HepG2 (cell line): ENCODE results near the gene BTAF1. TPM values are rescaled to one million over a fixed set of nuclear protein-coding genes. Genes with fewer than 3 reads are reported as not detected.

Experiments
- ATAC-seq: fragments of 200-7000 bp; cut with Tn5 transposase; 3 replicates; pipeline ENCODE4 v1.9.1; 2020; ENCODE audit warnings: mild to moderate bottlenecking, moderate library complexity
- BruUV-seq: library from RNA; stranded (reverse); fragments of 400-500 nt; replicated peaks from 2 replicates; lab custom pipeline; 2021; lab: Mats Ljungman, UMichigan
- CTCF ChIA-PET: fragments of 300-600 bp; formaldehyde crosslinking; extraction: SDS; loops from one replicate; lab custom pipeline; 2021; ENCODE audit warnings: low total read pairs, inconsistent platforms, low intra/inter-chr PET ratio; lab: Yijun Ruan, JAX
- POLR2A ChIA-PET: fragments of 350-600 bp; sonication (Branson Sonifier 250); formaldehyde crosslinking; loops from one replicate; lab custom pipeline; 2020; ENCODE audit warnings: antibody characterized with exemption, inconsistent platforms; lab: Yijun Ruan, JAX
- DNase-seq: peaks from one replicate; pipeline ENCODE4 v3.0.0-alpha.2; 2015; ENCODE audit warnings: low spot score
- FAIRE-seq: peaks from 3 replicates; lab custom pipeline; 2011; peaks lifted over from hg19 to GRCh38; lab: Jason Lieb, UNC
- H2AFZ ChIP-seq: one replicate; pipeline ENCODE4 v1.6.1; 2011; ENCODE audit warnings: low read length, inconsistent platforms
- H3K27ac ChIP-seq: fragments of 300-600 bp; 3 replicates; pipeline ENCODE4 v1.8.0; 2011; ENCODE audit warnings: mixed run types, mild to moderate bottlenecking, mixed read lengths, low read length, inconsistent platforms; ENCODE audit not compliant: insufficient read depth; ENCODE audit errors: extremely low read length
- H3K27me3 ChIP-seq, 2 experiments: fragments of 200-600 bp in 1 of 2; 2 replicates in 1 of 2; 3 replicates in 1 of 2; pipeline versions ENCODE4 v1.6.0 to v1.8.0; 2011; ENCODE audit warnings: low read length in 2 of 2, mild to moderate bottlenecking in 2 of 2, moderate library complexity in 2 of 2, inconsistent platforms in 1 of 2; ENCODE audit not compliant: insufficient read depth in 2 of 2, control insufficient read depth in 1 of 2
- H3K36me3 ChIP-seq, 2 experiments: fragments of 200-600 bp in 1 of 2; replicated peaks in 1 of 2; 2 replicates in 1 of 2; 3 replicates in 1 of 2; pipeline versions ENCODE4 v1.5.1 to v1.8.0; 2011; ENCODE audit warnings: low read length in 2 of 2, inconsistent platforms in 1 of 2; ENCODE audit not compliant: insufficient read depth in 2 of 2, control insufficient read depth in 1 of 2
- H3K4me1 ChIP-seq: 2 replicates; pipeline ENCODE4 v1.5.1; 2012; ENCODE audit warnings: low read length, inconsistent platforms; ENCODE audit not compliant: insufficient read depth
- H3K4me2 ChIP-seq: 2 replicates; pipeline ENCODE4 v1.6.0; 2011; ENCODE audit warnings: low read depth, low read length, inconsistent platforms
- H3K4me3 ChIP-seq, 3 experiments: fragments of 200-600 bp in 1 of 3; sonication (generic), shearing (Covaris generic) in 1 of 3; replicated peaks in 1 of 3; 2 replicates each; pipeline ENCODE4 v1.5.1; 2011 to 2016; ENCODE audit warnings: low read length in 3 of 3, inconsistent platforms in 2 of 3, low read depth in 2 of 3, mild to moderate bottlenecking in 2 of 3, control low read depth in 1 of 3, mixed read lengths in 1 of 3; ENCODE audit not compliant: insufficient read depth in 1 of 3
- H3K79me2 ChIP-seq: one replicate; pipeline ENCODE4 v1.6.1; 2011; ENCODE audit warnings: low read length, inconsistent platforms; ENCODE audit not compliant: insufficient read depth
- H3K9ac ChIP-seq: 2 replicates; pipeline ENCODE4 v1.6.0; 2011; ENCODE audit warnings: mild to moderate bottlenecking, low read depth, low read length, inconsistent platforms; ENCODE audit not compliant: insufficient read depth
- H3K9me3 ChIP-seq: 2 replicates; pipeline ENCODE4 v1.5.1; 2012; ENCODE audit warnings: mild to moderate bottlenecking, low read length
- H4K20me1 ChIP-seq: 2 replicates; pipeline ENCODE4 v1.6.0; 2011; ENCODE audit warnings: inconsistent platforms, mild to moderate bottlenecking, low read length, moderate library complexity; ENCODE audit not compliant: insufficient read depth
- AHDC1 ChIP-seq: sonication (generic); formaldehyde crosslinking; IDR thresholded peaks from 2 replicates; pipeline ENCODE4 v1.5.1; 2020; ENCODE audit warnings: mild to moderate bottlenecking, missing genetic modification reagents, borderline replicate concordance
- ARID4A ChIP-seq: sonication (generic); formaldehyde crosslinking; IDR thresholded peaks from 2 replicates; pipeline ENCODE4 v1.5.0; 2020; ENCODE audit warnings: mild to moderate bottlenecking, missing genetic modification reagents, borderline replicate concordance
- CHD2 ChIP-seq: IDR thresholded peaks from 2 replicates; pipeline ENCODE4 v1.6.1; 2011; ENCODE audit warnings: low read depth, low read length, improper control_type of control experiment
- DDIT3 ChIP-seq: sonication (generic); formaldehyde crosslinking; IDR thresholded peaks from 2 replicates; pipeline ENCODE4 v1.4.0; 2020; ENCODE audit warnings: mild to moderate bottlenecking, missing genetic modification reagents
- GTF2F1 ChIP-seq: fragments of 150-350 bp; IDR thresholded peaks from 2 replicates; pipeline ENCODE4 v1.6.1; 2014; ENCODE audit warnings: low read length
- MAZ ChIP-seq, 2 experiments: sonication (generic) in 1 of 2; formaldehyde crosslinking in 1 of 2; IDR thresholded peaks; 2 replicates each; pipeline versions ENCODE4 v1.5.0 to v1.6.1; 2012 to 2020; ENCODE audit warnings: low read depth in 2 of 2, mild to moderate bottlenecking in 2 of 2, borderline replicate concordance in 1 of 2, improper control_type of control experiment in 1 of 2, low read length in 1 of 2, missing genetic modification reagents in 1 of 2, moderate library complexity in 1 of 2
- ZNF773 ChIP-seq: sonication (generic); formaldehyde crosslinking; IDR thresholded peaks from 2 replicates; pipeline ENCODE4 v1.4.0; 2020; ENCODE audit warnings: missing genetic modification reagents, borderline replicate concordance
- ZNF777 ChIP-seq: sonication (generic); formaldehyde crosslinking; IDR thresholded peaks from 2 replicates; pipeline ENCODE4 v1.4.0; 2020; ENCODE audit warnings: missing genetic modification reagents
- ZNF780A ChIP-seq: sonication (generic); formaldehyde crosslinking; IDR thresholded peaks from 2 replicates; pipeline ENCODE4 v1.8.0; 2022; ENCODE audit warnings: mild to moderate bottlenecking, missing genetic modification reagents, moderate library complexity
- WGBS: methylation state at CpG from one replicate; pipeline ENCODE4 v1.1.6; 2017; ENCODE audit warnings: low lambda C conversion rate; 5-methylcytosine and 5-hydroxymethylcytosine counted together
- in situ Hi-C: cut with HindIII; loops from 2 replicates; pipeline ENCODE4 v1.10.0; 2017; ENCODE audit warnings: low pct_unique_long_range_greater_than_20kb; ENCODE audit not compliant: extremely low pct_ligation_motif_present
- intact Hi-C: fragments of 100-400 bp; cut with micrococcal nuclease; formaldehyde crosslinking; loops from one replicate; pipeline ENCODE4 v1.10.0; 2022; ENCODE audit not compliant: unreplicated experiment
- polyA plus RNA-seq, 8 experiments: library from polyadenylated mRNA; depleted of rRNA in 3 of 8; stranded (reverse) in 7 of 8; unstranded in 1 of 8; fragments of >200 nt; fragmentation: Illumina TruSeq in 4 of 8; extraction: Trizol in 4 of 8; gene quantifications; 2 replicates each; pipeline versions ENCODE4 v1.2.1 to v1.2.3, GENCODE V29; 2011 to 2016; ENCODE audit warnings: low read depth in 4 of 8, missing spikeins in 1 of 8, mixed read lengths in 1 of 8; ENCODE audit not compliant: insufficient read depth in 1 of 8
- total RNA-seq, 5 experiments: library from RNA; depleted of rRNA; stranded (reverse); fragments of >200 nt; fragmentation: Illumina TruSeq; extraction: Trizol; gene quantifications; 2 replicates each; pipeline ENCODE4 v1.2.3, GENCODE V29; 2016; ENCODE audit warnings: low read depth in 1 of 5

Gene BTAF1
- total and polyA plus RNA-seq, 2 of the 13 experiments (the other 11 are each of a cell fraction or from before 2014, with no cell fraction given): 38.6 to 54.1 TPM

- TF ChIP-seq ARID4A (no peak), CHD2 (no peak), ZNF777 (CRISPR knock-in tag) (no peak)
Measured at GRCh38 chr10:92047215-92047614, 123.6 kb downstream of the BTAF1 start (continued).

DNA sequence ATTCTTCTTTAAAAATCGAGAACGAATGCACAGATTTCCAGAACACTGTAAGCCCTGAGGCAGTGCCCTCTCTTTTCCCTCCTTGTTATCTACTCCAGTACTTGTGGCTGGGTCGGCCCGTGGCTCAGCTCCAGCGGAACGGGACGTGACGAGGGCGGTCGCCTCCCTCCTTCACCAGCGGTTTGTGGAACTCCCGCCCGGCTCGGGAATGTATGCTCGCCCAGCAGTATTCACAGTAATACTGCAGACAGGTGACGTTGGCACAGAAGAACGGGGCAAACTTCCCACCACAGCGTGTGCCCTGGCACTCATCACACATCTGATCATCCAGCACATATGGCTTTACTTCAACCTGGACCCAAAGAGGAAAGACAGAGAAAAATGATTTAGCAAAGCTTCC lies 128.5 kb downstream of the BTAF1 start:
- no peak overlapping the region for H3K9ac ChIP-seq
- H4K20me1 ChIP-seq: no peaks in the 10 kb centered on the region
- TF ChIP-seq AHDC1 (CRISPR knock-in tag) (no peak), MAZ (IDR thresholded peaks at IDR 0.05; ENCODE audit: borderline replicate concordance, low read depth, low read length) (no peak), MAZ (CRISPR knock-in tag; IDR thresholded peaks at IDR 0.05; ENCODE audit: low read depth) (no peak), ZNF773 (CRISPR knock-in tag) (no peak), DDIT3 (no peak), ZNF780A (CRISPR knock-in tag) (no peak), GTF2F1 (no peak)
- H3K4me1 ChIP-seq: no peaks in the 10 kb centered on the region
- ChIA-PET POLR2A (no interaction called here), CTCF (no interaction called here)
- ATAC-seq (no peak), DNase-seq (no peak), FAIRE-seq (no peak)
- no peak overlapping the region for H3K4me2 ChIP-seq
- no peaks in the 10 kb centered on the region for H3K27me3 ChIP-seq
- no TSS peak for BruUV-seq
- H3K79me2 ChIP-seq: no peaks in the 10 kb centered on the region
- no peak overlapping the region for H3K4me3 ChIP-seq
- no peaks in the 10 kb centered on the region for H3K9me3 ChIP-seq
- H2AFZ ChIP-seq: no peak overlapping the region
- H3K27ac ChIP-seq: no peak overlapping the region
- peaks cover 0 to 2% of the 10 kb centered on the region in 2 experiments; a peak in 3 of 5 replicates for H3K36me3 ChIP-seq
- intact Hi-C loops (no loop called here), in situ Hi-C loops (no loop called here)
- 98% methylated on average over 18 of the region's 18 CpGs for WGBS
